IPS-18a (cell line): ENCODE data around the gene PDE4B.

ENCODE experiments used
- H3K27ac ChIP-seq: one replicate; pipeline ENCODE4 v1.5.1; 2013; ENCODE audit warnings: low read length
- H3K27me3 ChIP-seq: one replicate; pipeline ENCODE4 v1.6.1; 2013; ENCODE audit warnings: mild to moderate bottlenecking, low read length; ENCODE audit not compliant: control insufficient read depth, insufficient read depth
- H3K36me3 ChIP-seq: one replicate; pipeline ENCODE4 v1.6.1; 2013; ENCODE audit warnings: low read depth, low read length; ENCODE audit not compliant: control insufficient read depth
- H3K4me1 ChIP-seq: one replicate; pipeline ENCODE4 v1.6.1; 2013; ENCODE audit warnings: low read depth, low read length; ENCODE audit not compliant: control insufficient read depth
- H3K4me3 ChIP-seq: one replicate; pipeline ENCODE4 v1.5.1; 2013; ENCODE audit warnings: low read length
- H3K9ac ChIP-seq: one replicate; pipeline ENCODE4 v1.6.1; 2013; ENCODE audit warnings: mild to moderate bottlenecking, low read length, moderate library complexity
- H3K9me3 ChIP-seq: one replicate; pipeline ENCODE4 v1.6.1; 2013; ENCODE audit warnings: low read depth, low read length; ENCODE audit not compliant: control insufficient read depth

The PDE4B gene

DNA sequence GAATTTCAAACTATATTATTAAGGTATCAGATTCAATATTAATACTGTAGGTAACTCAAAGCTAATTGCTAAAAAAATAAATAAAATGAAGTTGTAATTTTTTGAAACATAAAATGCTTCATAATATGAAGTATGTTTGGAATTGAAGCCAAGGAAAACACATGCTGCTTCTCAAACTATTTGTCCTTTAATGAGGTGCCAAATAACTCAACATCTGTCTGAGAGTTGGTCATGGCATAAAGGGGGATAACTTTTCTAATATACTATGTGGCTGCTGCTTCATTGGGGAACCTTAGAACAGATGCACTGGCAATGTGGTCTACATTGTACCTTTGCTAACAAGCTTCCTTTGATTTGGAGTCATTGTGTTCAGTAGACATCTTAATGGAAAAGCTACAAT is 96.7 kb downstream of the PDE4B start:
- no peak overlapping the region for H3K9ac ChIP-seq

GRCh38 chr1:65890201-65890843 is 97.6 kb downstream of the PDE4B start:
- no peaks in the 10 kb centered on the region for H3K9me3 ChIP-seq
- no peaks in the 10 kb centered on the region for H3K36me3 ChIP-seq
- H3K27me3 ChIP-seq: no peaks in the 10 kb centered on the region
- no peak overlapping the region for H3K27ac ChIP-seq
- H3K4me3 ChIP-seq: no peak overlapping the region
- no peak overlapping the region for H3K9ac ChIP-seq
- H3K4me1 ChIP-seq: no peaks in the 10 kb centered on the region

More for the DNA sequence above, 96.7 kb downstream of the PDE4B start:
- Histone ChIP-seq H3K9me3 (no peaks in the 10 kb centered on the region), H3K27me3 (no peaks in the 10 kb centered on the region), H3K36me3 (no peaks in the 10 kb centered on the region), H3K4me3 (no peak overlapping the region), H3K27ac (no peak overlapping the region), H3K4me1 (no peaks in the 10 kb centered on the region)

- H3K36me3 ChIP-seq: no peaks in the 10 kb centered on the region
- H3K9ac ChIP-seq: no peak overlapping the region
- no peak overlapping the region for H3K27ac ChIP-seq
- no peak overlapping the region for H3K4me3 ChIP-seq
- no peaks in the 10 kb centered on the region for H3K27me3 ChIP-seq
- no peaks in the 10 kb centered on the region for H3K4me1 ChIP-seq
- H3K9me3 ChIP-seq: peaks cover 5% of the 10 kb centered on the region
These were observed 102.3 kb downstream of the PDE4B start for GRCh38 chr1:65894738-65895605.

DNA sequence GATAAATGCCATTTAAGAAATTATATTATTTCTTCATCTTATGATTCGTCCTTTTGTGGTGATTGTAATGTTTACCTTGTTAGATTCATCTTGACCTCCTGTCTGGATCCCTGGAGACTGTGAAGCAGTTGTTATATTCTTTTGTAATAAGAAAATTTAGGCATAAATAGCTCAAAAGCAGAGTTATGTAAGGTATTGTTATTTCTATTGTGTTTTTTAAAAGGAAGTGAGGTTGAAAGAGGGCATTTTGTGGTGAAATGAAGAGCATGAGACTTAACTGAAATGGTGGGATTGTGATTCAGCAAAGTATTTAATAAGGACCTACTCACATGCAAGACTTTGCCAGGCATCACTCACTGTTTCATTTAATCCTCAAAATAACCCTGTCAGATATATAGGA is 104.0 kb downstream of the PDE4B start:
- H3K27me3 ChIP-seq: no peaks in the 10 kb centered on the region
- H3K9ac ChIP-seq: no peak overlapping the region
- H3K27ac ChIP-seq: no peak overlapping the region
- H3K36me3 ChIP-seq: no peaks in the 10 kb centered on the region
- H3K4me1 ChIP-seq: no peaks in the 10 kb centered on the region
- no peak overlapping the region for H3K4me3 ChIP-seq
- H3K9me3 ChIP-seq: peaks cover 5% of the 10 kb centered on the region

- H3K4me1 ChIP-seq: no peaks in the 10 kb centered on the region
- H3K9ac ChIP-seq: no peak overlapping the region
- H3K36me3 ChIP-seq: no peaks in the 10 kb centered on the region
- H3K27ac ChIP-seq: no peak overlapping the region
- H3K4me3 ChIP-seq: no peak overlapping the region
- peaks cover 5% of the 10 kb centered on the region for H3K9me3 ChIP-seq
- no peaks in the 10 kb centered on the region for H3K27me3 ChIP-seq
These were observed 104.8 kb downstream of the PDE4B start for GRCh38 chr1:65897485-65897884.

GRCh38 chr1:65904681-65905083 is 112.0 kb downstream of the PDE4B start:
- no peaks in the 10 kb centered on the region for H3K9me3 ChIP-seq
- no peak overlapping the region for H3K4me3 ChIP-seq
- no peaks in the 10 kb centered on the region for H3K36me3 ChIP-seq
- no peak overlapping the region for H3K27ac ChIP-seq
- no peak overlapping the region for H3K9ac ChIP-seq
- no peaks in the 10 kb centered on the region for H3K27me3 ChIP-seq
- H3K4me1 ChIP-seq: no peaks in the 10 kb centered on the region

DNA sequence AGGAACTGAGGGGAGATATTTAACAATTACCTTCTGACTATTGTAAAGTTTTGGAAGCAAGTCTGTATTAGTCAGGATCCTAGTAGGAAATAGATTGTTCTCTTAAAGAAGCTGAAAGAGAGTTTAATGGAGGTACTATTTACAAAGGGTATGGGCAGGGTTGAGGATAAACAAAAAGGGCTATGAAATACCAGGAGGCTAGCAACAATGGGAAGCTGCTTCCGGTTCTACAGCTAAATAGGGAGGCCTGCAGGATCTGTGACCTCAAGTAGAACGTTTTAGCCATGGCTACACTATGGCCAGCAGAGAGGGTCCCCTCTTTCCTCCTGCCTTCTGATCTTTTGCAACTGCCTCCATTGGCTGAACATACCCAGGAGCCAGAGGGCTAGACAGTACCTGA is 117.7 kb downstream of the PDE4B start:
- no peak overlapping the region for H3K27ac ChIP-seq
- H3K9me3 ChIP-seq: no peaks in the 10 kb centered on the region
- H3K27me3 ChIP-seq: no peaks in the 10 kb centered on the region
- peaks cover 8% of the 10 kb centered on the region for H3K4me1 ChIP-seq
- no peaks in the 10 kb centered on the region for H3K36me3 ChIP-seq
- H3K9ac ChIP-seq: no peak overlapping the region
- no peak overlapping the region for H3K4me3 ChIP-seq

DNA sequence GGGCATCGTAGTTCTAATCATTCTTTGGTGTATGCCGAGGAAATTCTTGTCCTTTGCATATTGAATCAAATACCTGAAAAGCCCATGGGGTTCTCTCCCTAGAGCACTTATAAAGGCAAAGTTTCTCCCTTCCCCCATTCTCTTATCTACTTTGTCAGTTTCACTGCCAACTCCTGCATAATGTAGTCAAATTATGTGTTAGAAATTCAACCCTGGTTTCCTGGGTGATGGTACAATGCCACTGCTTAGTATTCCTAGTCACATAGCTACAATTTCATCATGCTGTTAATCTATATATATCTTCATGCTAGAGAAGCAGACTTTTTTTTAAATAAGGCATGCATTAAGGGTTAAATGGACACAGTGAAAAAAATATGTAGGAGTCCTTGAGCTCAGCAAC is 119.0 kb downstream of the PDE4B start:
- no peaks in the 10 kb centered on the region for H3K27me3 ChIP-seq
- H3K9ac ChIP-seq: no peak overlapping the region
- no peak overlapping the region for H3K4me3 ChIP-seq
- no peak overlapping the region for H3K27ac ChIP-seq
- H3K4me1 ChIP-seq: peaks cover 8% of the 10 kb centered on the region
- H3K36me3 ChIP-seq: no peaks in the 10 kb centered on the region
- no peaks in the 10 kb centered on the region for H3K9me3 ChIP-seq

DNA sequence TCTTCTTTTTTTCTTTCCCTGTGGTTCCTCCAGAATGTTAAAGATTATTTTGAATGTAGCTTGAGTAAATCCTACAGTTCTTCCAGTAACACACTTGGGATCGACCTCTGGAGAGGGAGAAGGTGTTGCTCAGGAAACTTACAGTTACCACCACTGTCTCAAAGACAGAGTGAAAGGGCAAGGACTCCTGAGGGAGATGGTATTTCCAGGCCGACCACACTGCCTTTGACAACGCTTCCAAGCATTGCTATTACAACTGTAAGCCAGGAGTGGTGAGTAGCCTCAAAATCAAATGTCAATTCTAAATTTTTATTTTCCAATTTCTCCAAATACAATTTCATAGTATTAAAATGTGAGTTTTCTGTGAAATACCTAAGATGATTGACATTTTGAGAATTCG is 125.9 kb downstream of the PDE4B start:
- no peaks in the 10 kb centered on the region for H3K36me3 ChIP-seq
- H3K4me1 ChIP-seq: no peaks in the 10 kb centered on the region
- H3K27ac ChIP-seq: no peak overlapping the region
- no peaks in the 10 kb centered on the region for H3K27me3 ChIP-seq
- H3K9ac ChIP-seq: no peak overlapping the region
- no peaks in the 10 kb centered on the region for H3K9me3 ChIP-seq
- H3K4me3 ChIP-seq: no peak overlapping the region

GRCh38 chr1:65921446-65921845 is 128.8 kb downstream of the PDE4B start:
- H3K27me3 ChIP-seq: no peaks in the 10 kb centered on the region
- no peak overlapping the region for H3K4me3 ChIP-seq
- no peaks in the 10 kb centered on the region for H3K4me1 ChIP-seq
- no peak overlapping the region for H3K9ac ChIP-seq
- no peaks in the 10 kb centered on the region for H3K9me3 ChIP-seq
- no peak overlapping the region for H3K27ac ChIP-seq
- no peaks in the 10 kb centered on the region for H3K36me3 ChIP-seq

DNA sequence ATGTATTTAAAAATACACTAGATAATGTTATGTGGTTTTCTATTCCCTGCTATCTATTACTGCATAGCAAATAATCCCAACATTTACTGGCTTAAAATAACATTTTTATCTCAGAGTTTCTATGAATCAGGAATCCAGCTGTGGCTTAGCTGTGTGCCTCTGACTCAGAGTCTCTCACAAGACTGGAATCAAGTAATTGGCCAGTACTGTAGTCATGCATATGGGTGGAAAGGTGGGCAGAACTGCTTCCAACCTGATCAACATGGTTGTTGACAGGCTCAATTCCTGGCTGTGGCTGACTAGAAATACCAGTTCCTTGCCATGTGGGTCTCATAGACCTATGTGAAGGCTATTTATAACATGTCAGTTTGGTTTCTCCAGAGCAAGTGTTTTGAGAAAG is 131.8 kb downstream of the PDE4B start:
- no peak overlapping the region for H3K4me3 ChIP-seq
- no peaks in the 10 kb centered on the region for H3K9me3 ChIP-seq
- no peaks in the 10 kb centered on the region for H3K36me3 ChIP-seq
- no peak overlapping the region for H3K27ac ChIP-seq
- no peaks in the 10 kb centered on the region for H3K27me3 ChIP-seq
- H3K4me1 ChIP-seq: no peaks in the 10 kb centered on the region
- no peak overlapping the region for H3K9ac ChIP-seq

DNA sequence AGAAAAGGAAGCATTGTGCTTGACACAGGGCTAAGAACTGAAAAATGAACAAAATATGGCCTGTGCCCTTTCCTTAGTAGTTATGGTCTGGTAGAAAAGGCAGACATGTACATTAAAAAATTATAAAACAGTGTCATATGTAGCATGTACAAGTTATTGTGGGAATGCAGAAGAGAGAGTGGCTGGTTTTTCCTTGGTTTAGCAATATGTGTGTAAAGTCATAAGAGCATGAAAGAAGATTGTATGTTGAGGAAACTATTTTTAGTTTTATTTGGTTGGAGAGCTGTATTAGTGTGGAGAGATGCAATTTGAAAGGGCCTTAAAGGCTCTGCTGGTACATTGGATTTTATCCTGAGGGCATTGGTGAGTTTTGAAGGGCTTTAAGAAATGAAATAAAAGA is 145.8 kb downstream of the PDE4B start:
- Histone ChIP-seq H3K27ac (no peak overlapping the region), H3K27me3 (no peaks in the 10 kb centered on the region), H3K9me3 (no peaks in the 10 kb centered on the region), H3K9ac (no peak overlapping the region), H3K4me1 (no peaks in the 10 kb centered on the region), H3K36me3 (no peaks in the 10 kb centered on the region), H3K4me3 (no peak overlapping the region)
